NOMO-1 treated with dmso at 0.1 percent for 144 hours (cell line): ENCODE measurements around the gene DLX4.
A peak's percentile ranks its signal among the peaks of the same experiment; 100 is the strongest.

Experiments used
- DNase-seq: peaks from one replicate; lab custom pipeline; 2025; ENCODE audit not compliant: unreplicated experiment; lab: John Stamatoyannopoulos, UW

The DLX4 gene

GRCh38 chr17:49967621-49968404 is 1.2 kb upstream of the DLX4 start:
- no peak for DNase-seq

DNA sequence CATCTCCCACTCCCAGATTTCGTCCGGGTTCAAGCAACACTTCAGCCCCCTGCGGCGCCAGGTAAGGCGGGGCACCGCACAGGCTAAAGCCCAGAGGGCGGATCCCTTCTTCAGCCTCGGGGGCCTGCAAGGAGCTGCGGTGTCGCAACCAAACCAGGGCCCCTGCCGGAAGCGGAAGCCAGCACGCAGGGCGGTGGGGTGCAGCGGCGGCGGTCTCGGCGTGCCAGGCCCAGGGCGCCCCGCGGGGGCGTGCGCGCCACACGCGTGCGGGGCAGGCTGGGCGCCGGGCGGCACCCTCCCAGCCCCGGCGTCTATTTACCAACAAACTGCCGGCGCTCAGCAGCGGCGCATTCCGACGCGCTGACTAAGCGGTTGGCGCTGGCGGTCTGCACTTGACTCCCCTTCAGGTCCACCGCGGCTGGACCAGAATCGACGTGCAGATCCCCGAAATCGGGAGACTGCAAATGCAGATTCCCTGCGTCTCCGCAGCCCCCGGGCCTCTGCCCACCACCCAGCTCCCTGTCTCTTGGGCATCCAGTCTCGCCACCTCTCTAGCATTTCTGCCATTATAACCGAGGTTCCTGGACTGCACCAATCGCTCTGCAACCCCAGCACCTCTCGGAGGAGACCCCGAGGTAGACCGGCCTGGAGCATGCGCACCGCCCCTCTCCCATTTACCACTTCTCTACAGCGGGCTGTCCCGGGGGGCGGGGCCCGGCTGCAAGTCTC is 421 bp upstream of the DLX4 start:
- peak; percentile 82 for DNase-seq

DNA sequence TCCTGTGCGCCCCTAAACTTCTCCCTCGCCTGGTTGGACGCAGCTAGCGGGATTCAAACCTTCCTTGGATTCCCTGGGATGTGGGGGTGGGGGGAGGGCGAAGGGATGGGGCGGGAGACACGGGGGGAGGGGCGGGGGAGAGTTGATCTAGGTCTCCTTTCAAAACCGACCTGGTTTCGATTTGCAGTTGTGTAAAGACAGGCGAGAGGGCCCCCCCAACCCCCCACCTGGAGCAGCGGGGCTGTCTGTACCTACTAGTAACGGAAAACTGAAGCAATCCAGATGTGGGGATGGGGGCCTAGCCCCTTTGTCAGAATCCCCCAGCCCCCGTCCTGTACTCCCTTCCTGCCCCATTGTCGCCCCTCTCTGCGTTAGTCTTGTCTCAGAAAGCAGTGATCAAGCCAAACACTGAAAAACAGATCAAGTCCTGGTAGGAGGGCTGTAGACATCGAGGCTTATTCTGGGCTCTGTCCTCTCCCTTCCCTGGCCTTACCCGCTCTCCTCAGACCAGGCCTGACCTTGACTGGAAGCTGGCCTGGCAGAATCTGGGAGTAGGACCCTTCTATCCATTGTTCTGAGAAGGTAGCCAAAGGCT is 902 bp downstream of the DLX4 start:
- no peak for DNase-seq

- no peak for DNase-seq
Measured at GRCh38 chr17:49970498-49970897, 1.5 kb downstream of the DLX4 start.

DNA sequence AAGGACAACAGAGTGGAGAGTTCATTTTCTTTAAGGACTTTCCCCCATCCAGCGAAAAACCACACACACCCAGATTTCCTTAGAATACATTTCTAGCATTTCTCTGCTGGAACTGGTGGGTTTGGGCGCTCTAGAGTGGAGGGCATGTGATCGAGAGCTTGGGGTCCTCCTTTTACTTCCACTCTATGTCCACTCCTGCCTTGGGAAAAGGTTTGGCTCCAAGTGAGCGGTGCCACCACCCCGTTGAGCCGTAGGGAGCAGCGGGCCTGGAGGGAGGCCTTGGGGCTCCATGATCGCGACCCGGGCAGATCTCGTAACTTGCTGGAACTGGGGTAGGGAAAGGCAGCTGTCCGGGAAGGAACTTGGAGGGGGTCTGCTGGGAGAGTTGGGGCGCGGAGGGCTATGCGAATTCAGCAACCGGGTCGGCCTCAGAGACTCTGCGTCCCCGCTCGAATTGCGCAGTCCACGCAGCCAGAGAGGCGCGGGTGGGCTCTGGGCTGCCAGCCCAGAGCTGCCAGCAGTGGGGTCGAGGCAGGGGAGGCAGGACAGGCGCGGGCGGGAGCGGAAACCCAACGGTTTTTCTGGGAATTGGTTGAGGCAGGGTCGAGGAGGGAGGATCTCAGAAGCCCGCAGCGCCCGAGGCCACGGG is 2.3 kb downstream of the DLX4 start:
- no peak for DNase-seq

DNA sequence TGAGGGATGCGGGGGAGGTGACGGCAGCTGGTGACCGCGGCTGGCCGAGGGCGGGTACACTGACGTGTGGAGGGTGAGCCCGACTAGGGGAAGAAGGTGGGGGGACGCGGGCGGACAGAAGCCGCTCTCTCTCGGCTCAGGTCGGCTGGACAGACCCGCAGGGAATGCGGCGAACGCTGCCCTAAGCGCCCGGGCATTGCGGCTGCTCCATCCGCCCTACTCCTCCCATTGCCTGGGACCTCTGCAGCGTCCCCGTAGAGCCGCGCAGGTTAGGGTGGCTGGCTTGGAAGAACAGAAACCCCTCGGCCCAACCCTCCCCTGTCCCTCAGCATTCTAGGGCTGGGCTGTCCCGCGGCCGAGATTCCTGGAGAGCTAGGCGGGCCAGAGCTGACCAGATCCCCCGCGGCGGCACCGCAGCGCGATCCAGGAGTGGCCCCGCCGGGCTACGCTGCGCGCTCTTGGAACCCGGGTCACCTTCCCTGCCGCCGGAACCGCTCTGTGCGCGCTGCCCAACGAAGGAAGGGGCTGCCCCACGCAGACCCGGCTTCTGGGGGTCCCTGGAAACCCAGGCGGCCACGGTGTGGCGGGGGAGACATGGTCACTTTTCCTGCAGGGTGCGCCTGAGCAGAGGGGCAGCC is 3.0 kb downstream of the DLX4 start:
- no peak for DNase-seq

- no peak for DNase-seq
Measured at GRCh38 chr17:49972486-49973270, 3.7 kb downstream of the DLX4 start.

DNA sequence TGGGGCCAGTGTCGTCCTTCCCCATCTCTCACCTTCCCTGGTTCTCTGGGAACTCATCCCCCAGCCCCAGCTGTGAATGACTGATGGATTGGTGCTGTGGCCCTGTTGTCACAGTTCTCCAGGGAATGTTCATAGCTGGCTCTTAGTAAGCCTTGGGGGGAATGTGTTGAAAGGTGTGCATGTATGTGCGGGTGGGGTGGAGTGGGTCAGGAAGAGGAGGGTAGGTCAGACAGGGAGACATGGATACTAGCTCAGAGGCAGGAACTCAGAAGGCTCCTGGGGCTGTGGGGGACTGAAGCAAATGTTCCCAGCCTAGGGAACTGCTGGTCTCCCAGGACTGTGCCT is 4.3 kb downstream of the DLX4 start:
- DNase-seq, result no peak

- no peak for DNase-seq
Measured at GRCh38 chr17:49975531-49975930, 6.5 kb downstream of the DLX4 start.

GRCh38 chr17:49976163-49976827 is 7.3 kb downstream of the DLX4 start:
- DNase-seq, result no peak

DNA sequence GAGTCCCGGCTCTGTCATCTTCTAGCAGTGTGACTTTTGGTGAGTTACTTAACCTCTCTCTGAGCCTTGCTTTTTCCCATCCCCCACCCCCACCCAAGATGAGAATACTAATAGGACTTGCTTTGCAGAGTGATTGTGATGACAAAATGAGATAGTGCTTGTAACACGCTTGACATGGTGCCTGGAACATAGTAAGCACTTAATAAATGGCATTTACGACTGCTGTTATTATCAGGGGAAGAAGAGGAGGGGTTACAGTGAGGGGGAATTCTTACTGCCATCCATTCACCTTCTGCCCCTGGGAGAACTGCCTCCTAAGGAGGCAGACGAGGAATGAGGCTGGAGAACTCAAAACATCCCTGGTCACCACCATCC is 7.8 kb downstream of the DLX4 start:
- no peak for DNase-seq

DNA sequence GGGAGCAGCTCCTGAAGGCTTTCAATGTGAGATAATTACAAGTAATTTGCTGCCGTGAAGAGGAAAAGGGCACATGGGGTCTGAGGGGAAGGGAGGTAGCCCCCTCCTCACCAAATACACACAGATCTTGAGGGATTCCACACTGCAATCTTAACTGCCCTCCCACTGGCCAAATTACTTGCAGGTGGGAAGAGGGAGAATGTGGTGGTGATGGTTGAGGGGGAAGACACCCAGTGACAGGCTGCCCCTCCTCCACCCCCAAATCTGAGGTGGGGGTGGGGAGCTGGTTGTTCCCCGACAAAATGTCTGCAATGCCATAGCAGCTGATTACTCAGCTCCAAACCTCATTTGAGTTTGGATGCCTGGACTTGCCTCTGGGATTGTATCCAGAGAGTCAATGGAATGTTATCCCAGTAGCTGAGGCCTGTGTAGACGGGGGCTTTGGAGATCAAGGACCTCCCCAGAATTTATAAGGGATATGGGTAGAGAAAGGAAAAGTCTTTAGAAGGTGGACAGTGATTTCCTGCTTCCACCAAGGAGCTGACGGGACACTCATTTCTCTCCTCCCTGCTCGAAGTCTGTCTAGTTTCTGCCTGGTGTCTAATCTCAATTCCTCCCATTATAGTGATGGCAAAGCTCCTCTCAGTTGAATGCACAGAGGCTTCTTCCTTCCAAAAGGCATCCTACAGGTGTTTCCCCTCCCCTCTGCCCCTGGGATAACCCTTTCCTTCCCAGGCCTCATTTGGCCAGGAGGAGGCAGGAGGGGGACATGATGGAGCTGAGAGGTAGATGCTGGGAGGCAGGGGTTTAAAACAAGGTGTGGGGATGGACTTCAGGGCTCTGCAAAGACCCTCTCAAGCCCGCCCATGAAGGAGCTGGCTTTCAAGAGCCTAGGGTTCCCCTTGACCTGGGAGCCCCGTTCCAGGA is 8.7 kb downstream of the DLX4 start:
- no peak for DNase-seq

GRCh38 chr17:49978501-49978900 is 9.5 kb downstream of the DLX4 start:
- DNase-seq, result peak; percentile 49

DNA sequence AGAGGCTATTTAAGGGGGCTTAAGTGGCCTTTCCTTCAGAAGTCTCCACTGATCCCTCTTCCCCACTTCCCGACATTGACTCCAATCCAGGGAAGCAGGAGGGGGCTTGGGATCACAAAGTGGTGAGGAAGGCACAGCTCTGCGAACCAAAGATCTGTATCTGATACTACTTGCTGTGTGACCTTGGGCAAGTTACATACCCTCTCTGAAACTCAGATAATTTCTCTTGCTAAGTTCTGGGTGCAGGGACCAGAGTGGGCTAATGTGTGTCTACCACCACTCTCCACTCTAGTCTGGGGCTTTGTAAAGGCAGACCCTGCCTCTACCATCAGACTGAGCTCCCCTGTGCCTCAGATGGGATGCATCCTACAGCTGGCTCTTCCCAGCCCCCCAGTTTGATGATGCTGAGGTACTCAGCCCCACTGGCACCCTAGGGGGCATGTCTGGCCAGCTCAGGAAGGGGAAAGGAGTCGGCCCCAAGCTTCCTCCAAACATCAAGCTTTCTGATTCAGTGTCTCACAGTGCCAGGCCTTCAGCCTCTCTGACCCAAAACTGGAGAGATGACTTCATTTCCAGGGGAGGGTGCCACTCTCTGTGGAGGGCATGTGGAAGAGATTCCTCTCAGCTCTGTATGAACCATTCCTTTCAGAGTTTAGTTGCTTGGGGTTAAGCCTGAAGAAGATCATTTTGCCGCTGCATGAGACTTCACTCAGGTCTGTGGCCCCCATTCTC is 10.9 kb downstream of the DLX4 start:
- no peak for DNase-seq

- no peak for DNase-seq
Measured at GRCh38 chr17:49980703-49981197, 11.8 kb downstream of the DLX4 start.

- DNase-seq, result no peak
Measured at GRCh38 chr17:49984283-49984682, 15.3 kb downstream of the DLX4 start.

DNA sequence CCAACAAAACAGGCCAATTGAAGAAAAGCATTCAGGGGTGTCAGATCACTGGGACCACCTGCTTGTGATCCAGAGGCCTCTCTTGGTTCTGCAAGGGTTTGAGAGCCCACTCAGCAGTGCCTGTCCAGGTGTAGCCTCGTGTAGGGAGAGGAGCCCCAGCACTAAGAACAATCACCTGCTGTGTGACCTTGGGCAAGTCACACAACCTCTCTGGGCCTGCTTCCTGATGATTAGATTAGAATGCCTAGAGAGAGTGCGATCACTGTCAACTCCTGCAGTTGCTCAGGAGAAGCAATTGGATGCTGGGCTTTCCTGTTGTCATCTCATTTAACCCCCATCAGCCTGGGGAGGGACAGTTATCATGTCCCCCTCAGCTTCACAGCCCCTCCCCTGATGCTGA is 15.8 kb downstream of the DLX4 start:
- no peak for DNase-seq

GRCh38 chr17:49985310-49985990 is 16.5 kb downstream of the DLX4 start:
- no peak for DNase-seq
